ENCODE data around the gene LKAAEAR1. TPM values are rescaled to one million over a fixed set of nuclear protein-coding genes. Genes with fewer than 3 reads are reported as not detected.

LKAAEAR1 gene
- total and polyA plus RNA-seq, 2 of the 13 experiments (the other 11 are each of a cell fraction or from before 2014, with no cell fraction given), result not detected

GRCh38 chr20:64040231-64041039, 43.8 kb downstream of the LKAAEAR1 start (continued):
- TF ChIP-seq ZNF619 (CRISPR knock-in tag; IDR thresholded peaks at IDR 0.05) (no peak), ZNF567 (CRISPR knock-in tag; IDR thresholded peaks at IDR 0.05; ENCODE audit: borderline replicate concordance) (no peak), ZNF574 (CRISPR knock-in tag; IDR thresholded peaks at IDR 0.05) (no peak), NFKBIZ (CRISPR knock-in tag; IDR thresholded peaks at IDR 0.05) (no peak), ZNF160 (CRISPR knock-in tag; IDR thresholded peaks at IDR 0.05) (0 out of 2 replicates have a peak, but pooled peaks have one; percentile 83), TRAFD1 (CRISPR knock-in tag; IDR thresholded peaks at IDR 0.05; ENCODE audit: borderline replicate concordance) (no peak), NCOA5 (CRISPR knock-in tag; IDR thresholded peaks at IDR 0.05) (0 out of 2 replicates have a peak, but pooled peaks have one; percentile 14), TAF15 (IDR thresholded peaks at IDR 0.05; ENCODE audit: low read depth, low read length, poor library complexity, severe bottlenecking) (peak; percentile 77), FOXM1 (CRISPR knock-in tag; IDR thresholded peaks at IDR 0.05) (no peak), BHLHE40 (IDR thresholded peaks at IDR 0.05; ENCODE audit: low read length) (0 out of 2 replicates have a peak, but pooled peaks have one; percentile 4), CBX5 (CRISPR knock-in tag; IDR thresholded peaks at IDR 0.05; ENCODE audit: borderline replicate concordance) (no peak), GATAD2A (CRISPR knock-in tag; IDR thresholded peaks at IDR 0.05) (no peak), THYN1 (CRISPR knock-in tag; IDR thresholded peaks at IDR 0.05; ENCODE audit: borderline replicate concordance, low read depth) (no peak), GATAD1 (CRISPR knock-in tag; IDR thresholded peaks at IDR 0.05) (0 out of 2 replicates have a peak, but pooled peaks have one; percentile 15), DDIT3 (CRISPR knock-in tag; IDR thresholded peaks at IDR 0.05) (no peak), ZNF33A (CRISPR knock-in tag; IDR thresholded peaks at IDR 0.05; ENCODE audit: borderline replicate concordance) (no peak), TBX2 (CRISPR knock-in tag; IDR thresholded peaks at IDR 0.05; ENCODE audit: borderline replicate concordance) (no peak; the same call in none of the 2 replicates), REST (IDR thresholded peaks at IDR 0.05; ENCODE audit: borderline replicate concordance in 1 of 2, low read depth in 1 of 2, low read length in 2 of 2) (no peak)
- TF ChIP-seq, protein P1, sequence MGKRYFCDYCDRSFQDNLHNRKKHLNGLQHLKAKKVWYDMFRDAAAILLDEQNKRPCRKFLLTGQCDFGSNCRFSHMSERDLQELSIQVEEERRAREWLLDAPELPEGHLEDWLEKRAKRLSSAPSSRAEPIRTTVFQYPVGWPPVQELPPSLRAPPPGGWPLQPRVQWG (CRISPR knock-in tag; IDR thresholded peaks at IDR 0.05; ENCODE audit: borderline replicate concordance, low read depth), result no peak

Measured in HepG2 (cell line).